H9 (cell line): ENCODE measurements around the gene TMEM117. TPM values are rescaled to one million over a fixed set of nuclear protein-coding genes. Genes with fewer than 3 reads are reported as not detected.

ENCODE experiments used
- DNase-seq: peaks from one replicate; pipeline ENCODE4 v3.0.0-alpha.2; 2017
- H2AFZ ChIP-seq: one replicate; pipeline ENCODE4 v1.6.1; 2013; ENCODE audit warnings: mild to moderate bottlenecking, low read length, control low read depth, moderate library complexity
- H2AK5ac ChIP-seq: 2 replicates; pipeline ENCODE4 v1.6.1; 2013; ENCODE audit warnings: low read length, control low read depth, mixed read lengths; ENCODE audit not compliant: insufficient read length
- H2BK120ac ChIP-seq: one replicate; pipeline ENCODE4 v1.6.1; 2013; ENCODE audit warnings: low read depth, mild to moderate bottlenecking, low read length, control low read depth, inconsistent platforms; ENCODE audit not compliant: poor library complexity, severe bottlenecking
- H2BK12ac ChIP-seq: 2 replicates; pipeline ENCODE4 v1.6.1; 2013; ENCODE audit warnings: low read length, control low read depth, mixed read lengths, low read depth; ENCODE audit not compliant: insufficient read length
- H2BK15ac ChIP-seq: 2 replicates; pipeline ENCODE4 v1.6.1; 2013; ENCODE audit warnings: low read depth, low read length, control low read depth
- H2BK20ac ChIP-seq: one replicate; pipeline ENCODE4 v1.6.1; 2013; ENCODE audit warnings: low read depth, mild to moderate bottlenecking, low read length, control low read depth, inconsistent platforms; ENCODE audit not compliant: poor library complexity, severe bottlenecking
- H2BK5ac ChIP-seq: 2 replicates; pipeline ENCODE4 v1.6.1; 2013; ENCODE audit warnings: low read length, control low read depth, mixed read lengths; ENCODE audit not compliant: insufficient read length
- H3K14ac ChIP-seq: 2 replicates; pipeline ENCODE4 v1.6.1; 2013; ENCODE audit warnings: low read length, control low read depth; ENCODE audit not compliant: insufficient read depth
- H3K18ac ChIP-seq: 2 replicates; pipeline ENCODE4 v1.6.1; 2013; ENCODE audit warnings: low read depth, mild to moderate bottlenecking, mixed read lengths, low read length, control low read depth; ENCODE audit not compliant: insufficient read length
- H3K23ac ChIP-seq: 2 replicates; pipeline ENCODE4 v1.6.1; 2013; ENCODE audit warnings: low read length, control low read depth, mixed read lengths, low read depth; ENCODE audit not compliant: insufficient read length
- H3K23me2 ChIP-seq: 2 replicates; pipeline ENCODE4 v1.6.1; 2013; ENCODE audit warnings: low read depth, mild to moderate bottlenecking, mixed read lengths, low read length, control low read depth; ENCODE audit not compliant: insufficient read length, poor library complexity, severe bottlenecking
- H3K27ac ChIP-seq: 2 replicates; pipeline ENCODE4 v1.5.1; 2013; ENCODE audit warnings: low read length, control low read depth, mixed read lengths, low read depth; ENCODE audit not compliant: insufficient read length
- H3K27me3 ChIP-seq: 2 replicates; pipeline ENCODE4 v1.6.1; 2013; ENCODE audit warnings: low read length, control low read depth, inconsistent platforms; ENCODE audit not compliant: insufficient read depth
- H3K4ac ChIP-seq: 2 replicates; pipeline ENCODE4 v1.6.1; 2013; ENCODE audit warnings: low read depth, mild to moderate bottlenecking, control low read depth, inconsistent platforms, low read length, moderate library complexity
- H3K4me1 ChIP-seq: 2 replicates; pipeline ENCODE4 v1.6.1; 2013; ENCODE audit warnings: low read length, control low read depth, inconsistent platforms; ENCODE audit not compliant: insufficient read depth
- H3K4me2 ChIP-seq: 2 replicates; pipeline ENCODE4 v1.6.1; 2013; ENCODE audit warnings: low read length, control low read depth, mixed read lengths; ENCODE audit not compliant: insufficient read length, insufficient read depth
- H3K56ac ChIP-seq: 2 replicates; pipeline ENCODE4 v1.6.1; 2013; ENCODE audit warnings: low read depth, mild to moderate bottlenecking, mixed read lengths, low read length, control low read depth; ENCODE audit not compliant: insufficient read length
- H3K79me1 ChIP-seq: 2 replicates; pipeline ENCODE4 v1.6.1; 2013; ENCODE audit warnings: low read depth, mild to moderate bottlenecking, moderate library complexity, low read length, control low read depth, inconsistent platforms; ENCODE audit not compliant: insufficient read depth, poor library complexity, severe bottlenecking
- H3K79me2 ChIP-seq: 2 replicates; pipeline ENCODE4 v1.6.1; 2013; ENCODE audit warnings: low read length, control low read depth, inconsistent platforms; ENCODE audit not compliant: insufficient read depth
- H3K9ac ChIP-seq: 2 replicates; pipeline ENCODE4 v1.6.1; 2013; ENCODE audit warnings: low read length, control low read depth, mixed read lengths; ENCODE audit not compliant: insufficient read length; ENCODE audit errors: extremely low read depth
- H3K9me3 ChIP-seq: one replicate; pipeline ENCODE4 v1.6.1; 2013; ENCODE audit warnings: low read depth, low read length, inconsistent platforms; ENCODE audit not compliant: control insufficient read depth
- H3T11ph ChIP-seq: one replicate; pipeline ENCODE4 v1.6.1; 2013; ENCODE audit warnings: mild to moderate bottlenecking, low read length, control low read depth, inconsistent platforms
- H4K20me1 ChIP-seq: one replicate; pipeline ENCODE4 v1.6.1; 2013; ENCODE audit not compliant: control insufficient read depth, insufficient read length, insufficient read depth
- H4K5ac ChIP-seq: 2 replicates; pipeline ENCODE4 v1.6.1; 2013; ENCODE audit warnings: low read depth, mild to moderate bottlenecking, mixed read lengths, low read length, control low read depth; ENCODE audit not compliant: insufficient read length
- H4K8ac ChIP-seq: replicated peaks from 2 replicates; pipeline ENCODE4 v1.6.1; 2013; ENCODE audit warnings: low read length, control low read depth, mixed read lengths, low read depth; ENCODE audit not compliant: insufficient read length
- H4K91ac ChIP-seq: 2 replicates; pipeline ENCODE4 v1.6.1; 2013; ENCODE audit warnings: low read depth, mild to moderate bottlenecking, moderate library complexity, mixed read lengths, low read length, control low read depth; ENCODE audit not compliant: insufficient read length
- H3K27ac Mint-ChIP-seq, 3 experiments: 2 replicates in 2 of 3; 3 replicates in 1 of 3; pipeline ENCODE4 v1.8.0; 2020 to 2021; ENCODE audit warnings: mixed read lengths in 3 of 3, mild to moderate bottlenecking in 1 of 3, moderate library complexity in 1 of 3
- H3K27me3 Mint-ChIP-seq: 2 replicates; pipeline ENCODE4 v1.8.0; 2021; ENCODE audit warnings: low read depth, mild to moderate bottlenecking, moderate library complexity, mixed read lengths
- H3K36me3 Mint-ChIP-seq, 3 experiments: 2 replicates in 2 of 3; 3 replicates in 1 of 3; pipeline ENCODE4 v1.8.0; 2020 to 2021; ENCODE audit warnings: low read depth in 3 of 3, mixed read lengths in 3 of 3; ENCODE audit not compliant: insufficient read depth in 1 of 3
- H3K4me1 Mint-ChIP-seq, 2 experiments: 2 replicates each; pipeline ENCODE4 v1.8.0; 2020; ENCODE audit warnings: mixed read lengths in 2 of 2
- H3K4me3 Mint-ChIP-seq, 2 experiments: 2 replicates in 1 of 2; 3 replicates in 1 of 2; pipeline ENCODE4 v1.8.0; 2020 to 2021; ENCODE audit warnings: mild to moderate bottlenecking in 2 of 2, mixed read lengths in 2 of 2, moderate library complexity in 1 of 2
- H3K9me3 Mint-ChIP-seq, 2 experiments: 2 replicates in 1 of 2; 3 replicates in 1 of 2; pipeline ENCODE4 v1.8.0; 2020; ENCODE audit warnings: mild to moderate bottlenecking in 2 of 2, mixed read lengths in 2 of 2, moderate library complexity in 1 of 2
- WGBS: extraction: QIAGEN DNeasy Blood & Tissue Kit; methylation state at CpG from one replicate; pipeline ENCODE4 v1.1.7; 2013; ENCODE audit warnings: missing lambda C conversion rate, low lambda C conversion rate, mixed read lengths; ENCODE audit not compliant: insufficient read length; ENCODE audit errors: extremely low coverage; 5-methylcytosine and 5-hydroxymethylcytosine counted together
- total RNA-seq: library from RNA; stranded (reverse); gene quantifications from 2 replicates; pipeline ENCODE4 v1.2.1, GENCODE V29; 2021
- TF ChIP-seq, protein P1 (sequence below): fragments of 200-600 bp; sonication (generic); conservative IDR thresholded peaks from 3 replicates; pipeline ENCODE4 v1.8.0; 2021; ENCODE audit warnings: antibody characterized with exemption, mild to moderate bottlenecking

TMEM117 gene
- total RNA-seq, 1 experiment from 2014 or later: 1.7 TPM

DNA sequence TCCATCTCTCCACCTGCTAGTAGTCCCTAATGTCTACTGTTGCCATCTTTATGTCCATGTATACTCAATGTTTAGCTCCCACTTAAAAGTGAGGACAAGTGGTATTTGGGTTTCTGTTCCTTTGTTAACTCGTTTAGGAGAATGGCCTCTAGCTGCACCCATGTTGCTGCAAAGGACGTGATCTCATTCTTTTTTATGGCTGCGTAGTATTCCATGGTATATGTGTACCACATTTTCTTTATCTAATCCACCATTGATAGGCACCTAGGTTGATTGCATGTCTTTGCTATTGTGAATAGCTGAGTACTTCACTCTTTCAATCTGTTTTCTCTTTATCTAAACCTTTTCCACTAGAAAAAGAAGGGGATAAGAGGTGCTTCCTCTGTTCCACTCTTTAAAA lies 130.0 kb downstream of the TMEM117 start:
- Histone ChIP-seq H3K56ac (no peak overlapping the region), H2BK120ac (no peak overlapping the region), H3K23me2 (no peaks in the 10 kb centered on the region), H3K4me2 (no peak overlapping the region), H3K18ac (no peak overlapping the region), H2BK5ac (no peak overlapping the region), H3K23ac (no peak overlapping the region), H4K8ac (no peak overlapping the region), H2BK12ac (no peak overlapping the region), H3K79me1 (no peaks in the 10 kb centered on the region), H2BK20ac (no peak overlapping the region), H2AFZ (no peak overlapping the region), H3K9me3 (no peaks in the 10 kb centered on the region), H3K14ac (no peak overlapping the region), H3K9ac (no peak overlapping the region), H3T11ph (no peak overlapping the region), H4K5ac (no peak overlapping the region), H3K4ac (no peak overlapping the region), H3K4me1 (no peaks in the 10 kb centered on the region), H4K91ac (no peak overlapping the region), H4K20me1 (no peaks in the 10 kb centered on the region), H2BK15ac (no peak overlapping the region), H3K27ac (no peak overlapping the region), H3K79me2 (no peaks in the 10 kb centered on the region), H3K27me3 (no peaks in the 10 kb centered on the region), H2AK5ac (no peak overlapping the region)
- Mint-ChIP-seq H3K4me3 (no peak overlapping the region), H3K27ac (no peak overlapping the region), H3K36me3 (no peaks in the 10 kb centered on the region; a peak in 2 of 7 replicates), H3K27me3 (no peaks in the 10 kb centered on the region), H3K4me1 (no peaks in the 10 kb centered on the region), H3K9me3 (peaks cover 0 to 7% of the 10 kb centered on the region in 2 experiments; a peak in 2 of 5 replicates)
- TF ChIP-seq, protein P1, sequence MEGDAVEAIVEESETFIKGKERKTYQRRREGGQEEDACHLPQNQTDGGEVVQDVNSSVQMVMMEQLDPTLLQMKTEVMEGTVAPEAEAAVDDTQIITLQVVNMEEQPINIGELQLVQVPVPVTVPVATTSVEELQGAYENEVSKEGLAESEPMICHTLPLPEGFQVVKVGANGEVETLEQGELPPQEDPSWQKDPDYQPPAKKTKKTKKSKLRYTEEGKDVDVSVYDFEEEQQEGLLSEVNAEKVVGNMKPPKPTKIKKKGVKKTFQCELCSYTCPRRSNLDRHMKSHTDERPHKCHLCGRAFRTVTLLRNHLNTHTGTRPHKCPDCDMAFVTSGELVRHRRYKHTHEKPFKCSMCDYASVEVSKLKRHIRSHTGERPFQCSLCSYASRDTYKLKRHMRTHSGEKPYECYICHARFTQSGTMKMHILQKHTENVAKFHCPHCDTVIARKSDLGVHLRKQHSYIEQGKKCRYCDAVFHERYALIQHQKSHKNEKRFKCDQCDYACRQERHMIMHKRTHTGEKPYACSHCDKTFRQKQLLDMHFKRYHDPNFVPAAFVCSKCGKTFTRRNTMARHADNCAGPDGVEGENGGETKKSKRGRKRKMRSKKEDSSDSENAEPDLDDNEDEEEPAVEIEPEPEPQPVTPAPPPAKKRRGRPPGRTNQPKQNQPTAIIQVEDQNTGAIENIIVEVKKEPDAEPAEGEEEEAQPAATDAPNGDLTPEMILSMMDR: no peak
- DNase-seq: no peak
- WGBS: no CpG with 5 or more reads among the region's 3 CpGs
